ENCODE results near the gene SH2B3. TPM values are rescaled to one million over a fixed set of nuclear protein-coding genes. Genes with fewer than 3 reads are reported as not detected.

The SH2B3 gene
- total and polyA plus RNA-seq, 2 of the 13 experiments (the other 11 are each of a cell fraction or from before 2014, with no cell fraction given), result 6.8 to 6.9 TPM

DNA sequence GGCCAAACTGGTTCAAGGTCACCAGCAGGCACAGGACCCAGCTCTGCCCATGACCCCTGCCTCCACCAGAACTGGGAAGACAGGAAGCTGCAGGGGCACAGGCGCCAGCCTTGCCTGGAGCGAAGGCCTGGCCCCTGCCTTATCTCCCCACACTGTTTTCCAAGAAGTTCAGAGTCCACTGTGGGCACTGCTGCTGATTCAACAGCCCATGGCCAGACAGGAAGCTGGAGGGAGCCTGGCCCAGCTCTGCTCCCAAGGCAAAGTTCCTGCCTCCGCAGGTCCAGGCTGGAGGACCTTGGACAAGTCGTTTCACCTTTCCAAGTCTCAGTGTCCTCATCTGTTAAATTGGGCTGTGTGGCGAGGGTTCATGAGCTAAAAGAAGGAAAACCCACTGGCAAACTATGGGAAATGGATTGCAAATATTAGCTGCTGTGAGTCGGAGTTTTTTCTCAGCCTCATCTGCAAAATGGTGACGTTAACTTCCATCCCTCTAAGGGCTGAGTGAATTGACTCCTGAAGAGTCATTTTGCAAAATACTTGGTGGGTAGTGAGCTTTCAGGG is 38.0 kb upstream of the SH2B3 start (continued):
- TF ChIP-seq ZSCAN5A (CRISPR knock-in tag; IDR thresholded peaks at IDR 0.05; ENCODE audit: borderline replicate concordance) (no peak), ZHX2 (IDR thresholded peaks at IDR 0.05; ENCODE audit: low read depth) (no peak), ZHX2 (CRISPR knock-in tag; IDR thresholded peaks at IDR 0.05; ENCODE audit: borderline replicate concordance) (no peak), ZFP91 (CRISPR knock-in tag; IDR thresholded peaks at IDR 0.05; ENCODE audit: borderline replicate concordance) (peak; percentile 94), ZNF720 (CRISPR knock-in tag; IDR thresholded peaks at IDR 0.05) (no peak), KAT8 (CRISPR knock-in tag; IDR thresholded peaks at IDR 0.05) (peak; percentile 84), ZMYM3 (CRISPR knock-in tag; IDR thresholded peaks at IDR 0.05) (peak; percentile 100), ZSCAN22 (CRISPR knock-in tag; IDR thresholded peaks at IDR 0.05) (no peak), BORCS8-MEF2B (CRISPR knock-in tag; IDR thresholded peaks at IDR 0.05) (no peak; the same call in 1 of the 2 replicates), ZBTB21 (CRISPR knock-in tag; IDR thresholded peaks at IDR 0.05) (0 out of 2 replicates have a peak, but pooled peaks have one; percentile 37), CEBPZ (IDR thresholded peaks at IDR 0.05; ENCODE audit: low read length) (no peak)
- TF ChIP-seq, protein P1, sequence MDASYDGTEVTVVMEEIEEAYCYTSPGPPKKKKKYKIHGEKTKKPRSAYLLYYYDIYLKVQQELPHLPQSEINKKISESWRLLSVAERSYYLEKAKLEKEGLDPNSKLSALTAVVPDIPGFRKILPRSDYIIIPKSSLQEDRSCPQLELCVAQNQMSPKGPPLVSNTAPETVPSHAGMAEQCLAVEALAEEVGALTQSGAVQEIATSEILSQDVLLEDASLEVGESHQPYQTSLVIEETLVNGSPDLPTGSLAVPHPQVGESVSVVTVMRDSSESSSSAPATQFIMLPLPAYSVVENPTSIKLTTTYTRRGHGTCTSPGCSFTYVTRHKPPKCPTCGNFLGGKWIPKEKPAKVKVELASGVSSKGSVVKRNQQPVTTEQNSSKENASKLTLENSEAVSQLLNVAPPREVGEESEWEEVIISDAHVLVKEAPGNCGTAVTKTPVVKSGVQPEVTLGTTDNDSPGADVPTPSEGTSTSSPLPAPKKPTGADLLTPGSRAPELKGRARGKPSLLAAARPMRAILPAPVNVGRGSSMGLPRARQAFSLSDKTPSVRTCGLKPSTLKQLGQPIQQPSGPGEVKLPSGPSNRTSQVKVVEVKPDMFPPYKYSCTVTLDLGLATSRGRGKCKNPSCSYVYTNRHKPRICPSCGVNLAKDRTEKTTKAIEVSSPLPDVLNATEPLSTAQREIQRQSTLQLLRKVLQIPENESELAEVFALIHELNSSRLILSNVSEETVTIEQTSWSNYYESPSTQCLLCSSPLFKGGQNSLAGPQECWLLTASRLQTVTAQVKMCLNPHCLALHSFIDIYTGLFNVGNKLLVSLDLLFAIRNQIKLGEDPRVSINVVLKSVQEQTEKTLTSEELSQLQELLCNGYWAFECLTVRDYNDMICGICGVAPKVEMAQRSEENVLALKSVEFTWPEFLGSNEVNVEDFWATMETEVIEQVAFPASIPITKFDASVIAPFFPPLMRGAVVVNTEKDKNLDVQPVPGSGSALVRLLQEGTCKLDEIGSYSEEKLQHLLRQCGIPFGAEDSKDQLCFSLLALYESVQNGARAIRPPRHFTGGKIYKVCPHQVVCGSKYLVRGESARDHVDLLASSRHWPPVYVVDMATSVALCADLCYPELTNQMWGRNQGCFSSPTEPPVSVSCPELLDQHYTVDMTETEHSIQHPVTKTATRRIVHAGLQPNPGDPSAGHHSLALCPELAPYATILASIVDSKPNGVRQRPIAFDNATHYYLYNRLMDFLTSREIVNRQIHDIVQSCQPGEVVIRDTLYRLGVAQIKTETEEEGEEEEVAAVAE (CRISPR knock-in tag; IDR thresholded peaks at IDR 0.05; ENCODE audit: borderline replicate concordance), result 0 out of 2 replicates have a peak, but pooled peaks have one; percentile 26

Data from HepG2 (cell line).